ENCODE results near the gene OTUD7B. TPM values are rescaled to one million over a fixed set of nuclear protein-coding genes. Genes with fewer than 3 reads are reported as not detected.

The OTUD7B gene
- total RNA-seq, 2 experiments from 2014 or later = 2.0 to 2.9 TPM

DNA sequence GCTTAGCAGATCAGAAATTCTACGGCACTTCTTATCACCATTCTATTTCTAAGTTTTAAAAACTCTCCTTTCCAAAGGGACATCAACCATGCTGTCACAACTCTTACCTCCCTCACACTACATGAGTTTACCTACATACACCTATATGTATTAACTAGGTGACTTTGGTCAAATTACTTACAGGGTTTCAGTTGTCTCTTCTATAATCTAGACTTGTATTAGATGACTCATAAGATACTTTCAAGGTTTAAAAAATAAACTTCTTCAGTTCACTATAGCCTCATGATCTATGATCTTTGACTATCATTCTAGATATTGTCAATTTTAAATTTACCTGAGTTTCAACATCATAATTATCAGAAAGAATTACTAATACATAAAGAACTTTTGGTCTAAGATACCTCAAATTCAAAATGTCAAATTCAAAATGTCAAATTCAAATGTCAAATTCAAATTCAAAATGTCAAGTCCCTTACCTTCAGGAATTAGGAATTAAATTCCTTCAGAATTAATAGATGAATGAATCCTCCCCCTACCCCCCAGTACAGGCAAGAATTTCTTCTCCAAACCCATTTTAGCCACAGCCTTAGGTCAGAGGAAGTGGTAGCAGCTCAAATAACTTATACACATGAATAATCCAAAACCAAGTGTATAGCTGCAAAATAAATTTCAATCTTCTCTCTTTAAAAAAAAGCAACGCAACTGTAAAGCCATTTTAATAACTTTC lies 31.1 kb downstream of the OTUD7B start:
- H3K4me3 Mint-ChIP-seq = no peak overlapping the region
- H3K27ac Mint-ChIP-seq = no peak overlapping the region

DNA sequence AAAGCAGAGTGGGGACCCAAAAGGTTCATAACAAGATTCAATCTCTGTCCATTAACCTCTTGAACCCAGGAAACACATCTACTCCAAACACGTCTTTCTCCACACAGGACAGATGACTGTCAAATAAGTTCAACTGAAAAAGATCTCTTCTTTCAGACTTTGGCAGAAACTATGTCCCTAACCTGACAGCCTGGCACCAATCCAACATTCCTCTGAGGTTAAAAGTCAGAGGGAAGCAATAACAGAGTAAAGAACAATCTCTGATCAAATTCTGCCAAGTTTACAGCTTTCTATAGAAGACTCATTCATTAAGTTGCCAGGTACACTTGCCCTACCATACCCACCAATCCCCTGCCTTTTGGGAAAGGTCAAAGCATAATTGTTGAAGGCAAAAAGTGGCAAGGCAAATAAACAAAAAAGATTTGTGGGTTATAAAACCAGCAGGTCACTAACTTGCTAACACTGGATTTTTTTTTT lies 31.9 kb downstream of the OTUD7B start:
- Mint-ChIP-seq H3K36me3 (ENCODE audit: low read depth) (peaks cover 28% of the 10 kb centered on the region), H3K27me3 (no peaks in the 10 kb centered on the region), H3K9me3 (no peaks in the 10 kb centered on the region), H3K4me3 (no peak overlapping the region), H3K27ac (no peak overlapping the region), H3K4me1 (ENCODE audit: low read depth) (peaks cover 17% of the 10 kb centered on the region)
- TF ChIP-seq, protein P1, sequence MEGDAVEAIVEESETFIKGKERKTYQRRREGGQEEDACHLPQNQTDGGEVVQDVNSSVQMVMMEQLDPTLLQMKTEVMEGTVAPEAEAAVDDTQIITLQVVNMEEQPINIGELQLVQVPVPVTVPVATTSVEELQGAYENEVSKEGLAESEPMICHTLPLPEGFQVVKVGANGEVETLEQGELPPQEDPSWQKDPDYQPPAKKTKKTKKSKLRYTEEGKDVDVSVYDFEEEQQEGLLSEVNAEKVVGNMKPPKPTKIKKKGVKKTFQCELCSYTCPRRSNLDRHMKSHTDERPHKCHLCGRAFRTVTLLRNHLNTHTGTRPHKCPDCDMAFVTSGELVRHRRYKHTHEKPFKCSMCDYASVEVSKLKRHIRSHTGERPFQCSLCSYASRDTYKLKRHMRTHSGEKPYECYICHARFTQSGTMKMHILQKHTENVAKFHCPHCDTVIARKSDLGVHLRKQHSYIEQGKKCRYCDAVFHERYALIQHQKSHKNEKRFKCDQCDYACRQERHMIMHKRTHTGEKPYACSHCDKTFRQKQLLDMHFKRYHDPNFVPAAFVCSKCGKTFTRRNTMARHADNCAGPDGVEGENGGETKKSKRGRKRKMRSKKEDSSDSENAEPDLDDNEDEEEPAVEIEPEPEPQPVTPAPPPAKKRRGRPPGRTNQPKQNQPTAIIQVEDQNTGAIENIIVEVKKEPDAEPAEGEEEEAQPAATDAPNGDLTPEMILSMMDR (IDR thresholded peaks at IDR 0.05) = no peak
- no peak overlapping the region for H3K27ac ChIP-seq (ENCODE audit: low read depth in 1 of 2, low read length in 2 of 2)
- H3K9me3 ChIP-seq (ENCODE audit: control insufficient read depth in 1 of 2, insufficient read depth in 1 of 2, low read length in 2 of 2) = no peaks in the 10 kb centered on the region
- H3K4me1 ChIP-seq (ENCODE audit: insufficient read depth, low read length) = no peaks in the 10 kb centered on the region
- no peak overlapping the region for H3K4me3 ChIP-seq (ENCODE audit: low read length)
- ChIA-PET POLR2A (no interaction called here), CTCF (no interaction called here)
- ATAC-seq (ENCODE audit: poor library complexity) (no peak), DNase-seq (no peak)
- peaks cover 10% of the 10 kb centered on the region for H3K36me3 ChIP-seq (ENCODE audit: insufficient read depth, low read length)
- intact Hi-C loops (cut with DNase I, micrococcal nuclease) = no loop called here
- H3K27me3 ChIP-seq (ENCODE audit: control insufficient read depth in 1 of 2, insufficient read depth in 2 of 2, low read length in 2 of 2) = no peaks in the 10 kb centered on the region

More for the DNA sequence above, 31.1 kb downstream of the OTUD7B start:
- no peaks in the 10 kb centered on the region for H3K27me3 ChIP-seq (ENCODE audit: control insufficient read depth in 1 of 2, insufficient read depth in 2 of 2, low read length in 2 of 2)
- no peak overlapping the region for H3K4me3 ChIP-seq (ENCODE audit: low read length)
- H3K27ac ChIP-seq (ENCODE audit: low read depth in 1 of 2, low read length in 2 of 2) = no peak overlapping the region
- peaks cover 10% of the 10 kb centered on the region for H3K36me3 ChIP-seq (ENCODE audit: insufficient read depth, low read length)
- DNase-seq (no peak), ATAC-seq (ENCODE audit: poor library complexity) (no peak)
- H3K27me3 Mint-ChIP-seq = no peaks in the 10 kb centered on the region
- no peaks in the 10 kb centered on the region for H3K9me3 Mint-ChIP-seq
- peaks cover 23% of the 10 kb centered on the region for H3K36me3 Mint-ChIP-seq (ENCODE audit: low read depth)
- TF ChIP-seq, protein P1 (IDR thresholded peaks at IDR 0.05) = no peak
- H3K9me3 ChIP-seq (ENCODE audit: control insufficient read depth in 1 of 2, insufficient read depth in 1 of 2, low read length in 2 of 2) = no peaks in the 10 kb centered on the region
- ChIA-PET CTCF (no interaction called here), POLR2A (no interaction called here)
- intact Hi-C loops (cut with DNase I, micrococcal nuclease) = no loop called here
- peaks cover 17% of the 10 kb centered on the region for H3K4me1 Mint-ChIP-seq (ENCODE audit: low read depth)
- H3K4me1 ChIP-seq (ENCODE audit: insufficient read depth, low read length) = no peaks in the 10 kb centered on the region

DNA sequence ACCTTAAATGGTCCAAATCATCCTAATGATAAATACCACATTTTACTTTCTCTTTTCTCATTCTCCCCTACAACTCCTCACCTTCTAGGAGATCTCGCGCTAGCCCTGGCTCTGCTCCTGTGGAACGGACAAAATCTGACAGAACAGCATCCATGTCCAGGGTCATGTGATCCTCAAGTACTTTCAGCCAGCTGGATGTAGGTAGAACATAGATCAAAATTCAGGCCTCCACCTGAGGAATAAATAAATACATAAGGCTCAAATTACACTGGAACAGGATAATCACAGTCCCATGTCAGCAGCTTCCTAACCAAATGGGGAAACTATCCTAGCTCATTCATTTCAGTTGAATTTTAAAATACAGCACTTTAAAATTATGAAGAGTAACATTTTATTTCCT lies 33.2 kb downstream of the OTUD7B start:
- no peak for DNase-seq
- no peaks in the 10 kb centered on the region for H3K27me3 ChIP-seq (ENCODE audit: control insufficient read depth in 1 of 2, insufficient read depth in 2 of 2, low read length in 2 of 2)
- Mint-ChIP-seq H3K9me3 (no peaks in the 10 kb centered on the region), H3K4me1 (ENCODE audit: low read depth) (peaks cover 17% of the 10 kb centered on the region), H3K36me3 (ENCODE audit: low read depth) (peaks cover 36% of the 10 kb centered on the region), H3K27me3 (no peaks in the 10 kb centered on the region), H3K27ac (no peak overlapping the region), H3K4me3 (no peak overlapping the region)
- ATAC-seq (ENCODE audit: poor library complexity) = no peak
- ChIA-PET CTCF (no interaction called here), POLR2A (no interaction called here)
- TF ChIP-seq, protein P1 (IDR thresholded peaks at IDR 0.05) = no peak
- H3K4me1 ChIP-seq (ENCODE audit: insufficient read depth, low read length) = no peaks in the 10 kb centered on the region
- H3K27ac ChIP-seq (ENCODE audit: low read depth in 1 of 2, low read length in 2 of 2) = no peak overlapping the region
- no peak overlapping the region for H3K4me3 ChIP-seq (ENCODE audit: low read length)
- intact Hi-C loops (cut with DNase I, micrococcal nuclease) = no loop called here
- H3K9me3 ChIP-seq (ENCODE audit: control insufficient read depth in 1 of 2, insufficient read depth in 1 of 2, low read length in 2 of 2) = no peaks in the 10 kb centered on the region
- peaks cover 18% of the 10 kb centered on the region for H3K36me3 ChIP-seq (ENCODE audit: insufficient read depth, low read length)
